C4-2B (cell line): ENCODE measurements around the gene TRPM5.

Source experiments
- CTCF ChIP-seq: fragments of 450-650 bp; conservative IDR thresholded peaks from 2 replicates; pipeline ENCODE4 v1.5.1; 2017; ENCODE audit warnings: mild to moderate bottlenecking
- ZFX ChIP-seq: fragments of 450-650 bp; IDR thresholded peaks from 2 replicates; pipeline ENCODE4 v1.6.1; 2017

- TF ChIP-seq CTCF (no peak), ZFX (no peak)
Observed at GRCh38 chr11:2450321-2451041, 6.2 kb upstream of the TRPM5 start.
